MCF 10A (cell line): Measurements from ENCODE around the gene GNAI3. TPM values are rescaled to one million over a fixed set of nuclear protein-coding genes. Genes with fewer than 3 reads are reported as not detected.

ENCODE experiments used
- BruUV-seq: library from RNA; stranded (reverse); fragments of 400-500 nt; replicated peaks from 2 replicates; lab custom pipeline; 2021; lab: Mats Ljungman, UMichigan
- CTCF ChIA-PET: fragments of 300-600 bp; sonication (Branson Sonifier 250); formaldehyde crosslinking; extraction: SDS; loops from one replicate; lab custom pipeline; 2021; ENCODE audit warnings: antibody characterized with exemption, inconsistent platforms; lab: Yijun Ruan, JAX
- POLR2A ChIA-PET: fragments of 300-600, 350-650 bp; sonication (Branson Sonifier 250); formaldehyde crosslinking; extraction: SDS; loops from one replicate; lab custom pipeline; 2020; ENCODE audit warnings: antibody characterized with exemption, inconsistent platforms; lab: Yijun Ruan, JAX
- DNase-seq: peaks from one replicate; pipeline ENCODE4 v3.0.0-alpha.2; 2018; ENCODE audit not compliant: unreplicated experiment
- H3K27ac Mint-ChIP-seq: one replicate; pipeline ENCODE4 v1.8.0; 2022; ENCODE audit warnings: mild to moderate bottlenecking, low read depth, mixed read lengths; ENCODE audit not compliant: unreplicated experiment
- H3K27me3 Mint-ChIP-seq: one replicate; pipeline ENCODE4 v1.8.0; 2022; ENCODE audit warnings: mixed read lengths; ENCODE audit not compliant: insufficient read depth, unreplicated experiment
- H3K36me3 Mint-ChIP-seq: one replicate; pipeline ENCODE4 v1.8.0; 2022; ENCODE audit warnings: mild to moderate bottlenecking, moderate library complexity, mixed read lengths; ENCODE audit not compliant: insufficient read depth, unreplicated experiment
- H3K4me1 Mint-ChIP-seq: one replicate; pipeline ENCODE4 v1.8.0; 2022; ENCODE audit warnings: mixed read lengths; ENCODE audit not compliant: insufficient read depth, unreplicated experiment
- H3K4me3 Mint-ChIP-seq: one replicate; pipeline ENCODE4 v1.8.0; 2022; ENCODE audit warnings: mild to moderate bottlenecking, moderate library complexity, mixed read lengths; ENCODE audit not compliant: unreplicated experiment
- H3K9me3 Mint-ChIP-seq: one replicate; pipeline ENCODE4 v1.8.0; 2022; ENCODE audit warnings: mixed read lengths; ENCODE audit not compliant: unreplicated experiment
- intact Hi-C: fragments of 100-400 bp; cut with micrococcal nuclease; formaldehyde crosslinking; loops from 2 replicates; pipeline ENCODE4 v1.14.1; 2022
- total RNA-seq: library from RNA; stranded (reverse); gene quantifications from 2 replicates; pipeline ENCODE4 v1.2.3, GENCODE V29; 2022
- TF ChIP-seq, protein P1 (sequence below): fragments of 200-600 bp; IDR thresholded peaks from one replicate; pipeline ENCODE4 v1.8.0; 2022; ENCODE audit warnings: antibody characterized with exemption, mild to moderate bottlenecking; ENCODE audit not compliant: unreplicated experiment

The GNAI3 gene
- total RNA-seq, 1 experiment from 2014 or later: 8.0 TPM

- TF ChIP-seq, protein P1, sequence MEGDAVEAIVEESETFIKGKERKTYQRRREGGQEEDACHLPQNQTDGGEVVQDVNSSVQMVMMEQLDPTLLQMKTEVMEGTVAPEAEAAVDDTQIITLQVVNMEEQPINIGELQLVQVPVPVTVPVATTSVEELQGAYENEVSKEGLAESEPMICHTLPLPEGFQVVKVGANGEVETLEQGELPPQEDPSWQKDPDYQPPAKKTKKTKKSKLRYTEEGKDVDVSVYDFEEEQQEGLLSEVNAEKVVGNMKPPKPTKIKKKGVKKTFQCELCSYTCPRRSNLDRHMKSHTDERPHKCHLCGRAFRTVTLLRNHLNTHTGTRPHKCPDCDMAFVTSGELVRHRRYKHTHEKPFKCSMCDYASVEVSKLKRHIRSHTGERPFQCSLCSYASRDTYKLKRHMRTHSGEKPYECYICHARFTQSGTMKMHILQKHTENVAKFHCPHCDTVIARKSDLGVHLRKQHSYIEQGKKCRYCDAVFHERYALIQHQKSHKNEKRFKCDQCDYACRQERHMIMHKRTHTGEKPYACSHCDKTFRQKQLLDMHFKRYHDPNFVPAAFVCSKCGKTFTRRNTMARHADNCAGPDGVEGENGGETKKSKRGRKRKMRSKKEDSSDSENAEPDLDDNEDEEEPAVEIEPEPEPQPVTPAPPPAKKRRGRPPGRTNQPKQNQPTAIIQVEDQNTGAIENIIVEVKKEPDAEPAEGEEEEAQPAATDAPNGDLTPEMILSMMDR: no peak
- no peak for DNase-seq
- no peaks in the 10 kb centered on the region for H3K9me3 Mint-ChIP-seq
- H3K27me3 Mint-ChIP-seq: no peaks in the 10 kb centered on the region
- H3K36me3 Mint-ChIP-seq: peaks cover 26% of the 10 kb centered on the region
- peaks cover under 1% of the 10 kb centered on the region for H3K4me1 Mint-ChIP-seq
- no peak overlapping the region for H3K27ac Mint-ChIP-seq
- intact Hi-C loops: loop anchor here (1.0 kb wide), 1 partner anchor 85 kb away; no protein-coding TSS in a partner anchor
- CTCF ChIA-PET: interaction anchor here (0.6 to 17.2 kb wide), 12 partner anchors 9 to 143 kb away, joined by 3 to 459 read pairs (median 4); partner anchors contain the start of genes CYB561D1 and GPR61
- no TSS peak for BruUV-seq
- POLR2A ChIA-PET: interaction anchor here (1.4 kb wide), 1 partner anchor 85 kb away, joined by 5 read pairs; no protein-coding TSS in a partner anchor
- H3K4me3 Mint-ChIP-seq: no peak overlapping the region
Measured at GRCh38 chr1:109630898-109631512, 82.6 kb downstream of the GNAI3 start.

DNA sequence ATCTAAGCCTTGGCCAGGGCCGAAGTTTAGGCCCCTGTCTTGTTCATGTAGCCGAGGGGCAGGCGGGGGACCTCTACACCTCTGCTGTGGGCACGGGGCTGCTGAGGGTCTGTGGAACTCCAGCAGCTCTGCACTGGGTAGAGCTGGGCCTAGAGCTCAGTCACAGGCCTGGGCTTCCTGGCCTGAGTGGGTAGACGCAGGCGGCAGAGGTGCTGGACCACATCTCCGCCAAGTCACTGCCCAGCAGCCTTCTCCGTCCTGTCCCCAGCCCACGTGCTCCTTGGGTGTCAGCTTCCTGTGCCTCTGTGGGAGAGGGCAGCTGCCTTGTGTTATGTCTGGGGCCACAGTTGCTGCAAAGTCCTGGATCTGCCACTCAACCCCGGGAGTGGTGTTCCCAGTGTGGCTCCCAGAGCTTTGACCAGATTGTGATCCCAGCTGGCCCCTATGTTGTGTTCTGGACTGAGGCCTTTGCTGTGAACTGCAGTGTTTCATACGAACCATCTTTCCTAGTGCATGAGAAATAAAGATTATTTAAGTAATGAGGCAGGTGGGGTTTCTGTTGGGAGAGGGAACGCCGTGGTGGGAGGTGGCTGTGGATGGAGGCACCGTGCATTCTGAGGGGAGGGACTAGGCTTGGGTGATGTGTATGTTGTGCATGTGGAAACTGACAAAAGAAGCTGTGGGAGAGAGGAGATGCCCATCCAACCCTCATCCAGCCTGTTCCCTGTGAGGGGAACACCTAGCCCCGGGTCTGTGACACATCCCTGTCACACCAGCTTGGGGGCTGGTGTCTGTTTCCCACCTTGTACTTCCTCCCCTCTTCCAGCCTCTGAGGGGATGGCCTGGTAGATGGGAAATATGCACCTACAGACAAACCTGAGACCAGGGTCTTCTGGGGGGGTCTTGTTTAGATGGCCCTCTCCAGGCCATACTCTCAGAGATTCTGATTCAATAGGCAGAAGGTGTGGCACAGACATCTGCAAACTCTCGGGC is 83.4 kb downstream of the GNAI3 start:
- no peak overlapping the region for H3K27ac Mint-ChIP-seq
- TF ChIP-seq, protein P1: no peak
- TSS peak; percentile 26 for BruUV-seq

GRCh38 chr1:109632671-109633346 is 84.4 kb downstream of the GNAI3 start:
- no peak overlapping the region for H3K4me3 Mint-ChIP-seq
- intact Hi-C loops: no loop called here
- no TSS peak for BruUV-seq
- TF ChIP-seq, protein P1: no peak
- ChIA-PET POLR2A (interaction anchor here (0.6 kb wide), 1 partner anchor 352 kb away, joined by 3 read pairs; the partner anchor contains the start of gene AHCYL1), CTCF (interaction anchor here (0.8 to 17.2 kb wide), 4 partner anchors 7 to 141 kb away, joined by 3 to 459 read pairs (median 9); no protein-coding TSS in a partner anchor)
- peaks cover 19% of the 10 kb centered on the region for H3K36me3 Mint-ChIP-seq
- no peaks in the 10 kb centered on the region for H3K9me3 Mint-ChIP-seq
- H3K27ac Mint-ChIP-seq: no peak overlapping the region
- H3K27me3 Mint-ChIP-seq: no peaks in the 10 kb centered on the region
- no peak for DNase-seq
- peaks cover 8% of the 10 kb centered on the region for H3K4me1 Mint-ChIP-seq

More for the DNA sequence above, 83.4 kb downstream of the GNAI3 start:
- CTCF ChIA-PET: interaction anchor here (0.5 to 17.2 kb wide), 10 partner anchors 8 to 142 kb away, joined by 3 to 459 read pairs (median 5); partner anchors contain the start of gene GPR61
- Mint-ChIP-seq H3K4me3 (no peak overlapping the region), H3K9me3 (no peaks in the 10 kb centered on the region), H3K4me1 (peaks cover 8% of the 10 kb centered on the region), H3K27me3 (no peaks in the 10 kb centered on the region), H3K36me3 (peaks cover 26% of the 10 kb centered on the region)
- POLR2A ChIA-PET: no interaction called here
- intact Hi-C loops: no loop called here
- no peak for DNase-seq
